NB4 (cell line): Measurements from ENCODE around the gene ACER3.

Experiments used
- DNase-seq: peaks from one replicate; pipeline ENCODE4 v3.0.0; 2010; ENCODE audit warnings: low read depth
- H3K4me3 ChIP-seq: one replicate; pipeline ENCODE4 v1.5.1; 2011; ENCODE audit warnings: mild to moderate bottlenecking, low read depth, low read length, moderate library complexity
- CTCF ChIP-seq: IDR thresholded peaks from one replicate; pipeline ENCODE4 v1.5.1; 2012; ENCODE audit warnings: low read depth, low read length
- MYC ChIP-seq: IDR thresholded peaks from 2 replicates; pipeline ENCODE4 v1.6.1; 2011; ENCODE audit warnings: low read depth, low read length
- POLR2A ChIP-seq: IDR thresholded peaks from 2 replicates; pipeline ENCODE4 v1.6.1; 2011; ENCODE audit warnings: mild to moderate bottlenecking; ENCODE audit not compliant: insufficient read length; ENCODE audit errors: extremely low read depth
- TF ChIP-seq, protein P1 (sequence below): IDR thresholded peaks from 2 replicates; pipeline ENCODE4 v1.6.1; 2011; ENCODE audit warnings: low read depth, low read length

Gene ACER3

DNA sequence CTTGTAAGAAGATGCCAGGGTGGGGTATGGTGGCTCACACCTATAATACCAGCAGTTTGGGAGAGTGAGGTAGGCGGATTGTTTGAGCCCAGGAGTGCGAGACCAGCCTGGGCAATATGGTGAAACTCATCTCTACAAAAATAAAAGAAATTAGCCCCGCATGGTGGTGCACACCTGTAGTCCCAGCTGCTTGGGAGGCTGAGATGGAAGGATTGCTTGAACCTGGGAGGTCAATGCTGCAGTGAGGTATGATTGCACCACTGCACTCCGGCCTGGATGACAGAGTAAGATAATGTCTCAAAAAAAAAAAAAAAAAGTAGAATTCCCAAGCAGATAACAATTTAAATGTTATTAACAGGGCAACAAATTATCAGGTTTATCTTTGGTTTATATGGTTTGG, 20.2 kb downstream of the ACER3 start:
- DNase-seq = no peak
- TF ChIP-seq CTCF (no peak), MYC (no peak), POLR2A (no peak)
- TF ChIP-seq, protein P1, sequence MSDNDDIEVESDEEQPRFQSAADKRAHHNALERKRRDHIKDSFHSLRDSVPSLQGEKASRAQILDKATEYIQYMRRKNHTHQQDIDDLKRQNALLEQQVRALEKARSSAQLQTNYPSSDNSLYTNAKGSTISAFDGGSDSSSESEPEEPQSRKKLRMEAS = no peak

DNA sequence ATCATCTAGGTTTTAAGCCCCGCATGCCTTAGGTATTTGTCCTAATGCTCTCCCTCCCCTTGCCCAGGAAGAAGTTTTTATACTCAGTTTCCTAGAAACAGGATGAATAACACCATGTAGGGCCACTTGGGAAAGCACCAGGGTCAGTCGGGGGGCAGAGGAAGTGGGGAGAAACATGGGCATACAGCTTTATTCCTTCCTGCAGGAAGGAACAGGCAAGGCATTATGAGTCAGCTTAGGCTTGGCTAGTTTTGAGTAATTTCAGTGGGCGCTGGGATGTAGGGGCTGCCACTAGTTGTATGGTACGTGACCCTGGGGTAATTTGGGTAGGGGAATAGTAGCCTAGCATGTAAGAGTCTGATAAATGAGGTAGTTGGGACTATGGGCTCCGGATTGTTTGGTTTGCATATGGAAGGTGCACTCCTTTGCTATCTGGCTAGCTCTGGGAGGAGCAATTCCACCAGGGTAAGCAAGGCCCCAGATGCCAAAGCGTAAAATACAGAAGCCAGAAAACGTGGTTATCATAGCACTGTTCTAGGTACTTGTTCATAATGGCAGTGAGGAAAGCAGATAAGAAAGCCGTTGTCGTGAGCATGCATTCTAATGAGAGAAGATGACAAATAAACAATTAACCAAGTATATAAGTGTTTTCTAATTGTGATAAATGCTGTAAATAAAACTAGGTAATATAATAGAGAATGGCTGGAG, 24.8 kb downstream of the ACER3 start:
- TF ChIP-seq, protein P1 = no peak
- TF ChIP-seq POLR2A (no peak), CTCF (no peak)
- peak; percentile 44 for DNase-seq

More for the DNA sequence above, 20.2 kb downstream of the ACER3 start:
- H3K4me3 ChIP-seq = no peak overlapping the region

GRCh38 chr11:76888989-76889388, 28.3 kb downstream of the ACER3 start:
- DNase-seq = no peak
- TF ChIP-seq, protein P1 = no peak
- no peak for TF ChIP-seq CTCF
- TF ChIP-seq POLR2A = no peak
- no peak for TF ChIP-seq MYC
- no peak overlapping the region for H3K4me3 ChIP-seq

More for the DNA sequence above, 24.8 kb downstream of the ACER3 start:
- no peak overlapping the region for H3K4me3 ChIP-seq

GRCh38 chr11:76889411-76889975, 28.8 kb downstream of the ACER3 start:
- no peak for DNase-seq
- TF ChIP-seq, protein P1 = no peak
- no peak for TF ChIP-seq CTCF
- TF ChIP-seq POLR2A = no peak
- no peak for TF ChIP-seq MYC
- H3K4me3 ChIP-seq = no peak overlapping the region

- TF ChIP-seq, protein P1 = no peak
- no peak for TF ChIP-seq CTCF
- TF ChIP-seq POLR2A = no peak
- no peak for TF ChIP-seq MYC
- DNase-seq = no peak
Measured at GRCh38 chr11:76890329-76890728, 29.6 kb downstream of the ACER3 start.

More at GRCh38 chr11:76890329-76890728, 29.6 kb downstream of the ACER3 start:
- H3K4me3 ChIP-seq = no peak overlapping the region
